WTC11 (cell line): ENCODE results near the gene ARMC10. TPM values are rescaled to one million over a fixed set of nuclear protein-coding genes. Genes with fewer than 3 reads are reported as not detected.
"Not testable (repeated sequence)": the region's sequence is repeated elsewhere in the genome, so short reads cannot be mapped to it uniquely, and the experiment has no call there.

Experiments used
- ATAC-seq: fragments of 200-7000 bp; cut with Tn5 transposase; 2 replicates; pipeline ENCODE4 v1.10.0; 2021; ENCODE audit warnings: mild to moderate bottlenecking, moderate library complexity
- CTCF ChIA-PET: fragments of 300-600 bp; sonication (Branson Sonifier 250); formaldehyde crosslinking; loops from one replicate; lab custom pipeline; 2021; ENCODE audit warnings: antibody characterized with exemption; lab: Charles Lee
- POLR2A ChIA-PET: fragments of 350-600 bp; sonication (Branson Sonifier 250); formaldehyde crosslinking; loops from one replicate; lab custom pipeline; 2021; ENCODE audit warnings: antibody characterized with exemption; lab: Charles Lee
- DNase-seq: peaks from one replicate; pipeline ENCODE4 v3.0.0; 2021; ENCODE audit warnings: low spot score
- H3K27ac Mint-ChIP-seq: 2 replicates; pipeline ENCODE4 v1.8.0; 2021; ENCODE audit warnings: mixed read lengths
- H3K27me3 Mint-ChIP-seq: 2 replicates; pipeline ENCODE4 v1.8.0; 2021; ENCODE audit warnings: low read depth, mild to moderate bottlenecking, moderate library complexity, mixed read lengths
- H3K36me3 Mint-ChIP-seq: 2 replicates; pipeline ENCODE4 v1.8.0; 2021; ENCODE audit warnings: mixed read lengths
- H3K4me1 Mint-ChIP-seq: 2 replicates; pipeline ENCODE4 v1.8.0; 2022; ENCODE audit warnings: mixed read lengths
- H3K4me3 Mint-ChIP-seq: 2 replicates; pipeline ENCODE4 v1.8.0; 2021; ENCODE audit warnings: mild to moderate bottlenecking, moderate library complexity, mixed read lengths
- H3K9me3 Mint-ChIP-seq: 2 replicates; pipeline ENCODE4 v1.8.0; 2021; ENCODE audit warnings: mixed read lengths
- ATF1 ChIP-seq: sonication (generic); formaldehyde crosslinking; IDR thresholded peaks from 2 replicates; pipeline ENCODE4 v1.8.1; 2023; ENCODE audit warnings: mild to moderate bottlenecking, moderate library complexity, missing genetic modification reagents
- CBFB ChIP-seq: sonication (generic); formaldehyde crosslinking; IDR thresholded peaks from 2 replicates; pipeline ENCODE4 v1.8.1; 2022; ENCODE audit warnings: mild to moderate bottlenecking, low read depth, missing genetic modification reagents
- E2F5 ChIP-seq: sonication (generic); formaldehyde crosslinking; IDR thresholded peaks from 2 replicates; pipeline ENCODE4 v1.8.1; 2022; ENCODE audit warnings: mild to moderate bottlenecking, moderate library complexity, missing genetic modification reagents
- ETV6 ChIP-seq: sonication (generic); formaldehyde crosslinking; IDR thresholded peaks from 2 replicates; pipeline ENCODE4 v1.8.1; 2022; ENCODE audit warnings: mild to moderate bottlenecking, missing genetic modification reagents
- FOXJ3 ChIP-seq: sonication (generic); formaldehyde crosslinking; IDR thresholded peaks from 2 replicates; pipeline ENCODE4 v1.9.0; 2021; ENCODE audit warnings: missing genetic modification reagents, mild to moderate bottlenecking, borderline replicate concordance
- GABPB1 ChIP-seq: sonication (generic); formaldehyde crosslinking; IDR thresholded peaks from 2 replicates; pipeline ENCODE4 v1.8.1; 2023; ENCODE audit warnings: mild to moderate bottlenecking, missing genetic modification reagents
- JAZF1 ChIP-seq: fragments of 250-450 bp; sonication (Bioruptor Pico); IDR thresholded peaks from 2 replicates; pipeline ENCODE4 v1.9.0; 2021; ENCODE audit warnings: moderate library complexity, mild to moderate bottlenecking, inconsistent platforms
- MAX ChIP-seq: sonication (generic); formaldehyde crosslinking; IDR thresholded peaks from 2 replicates; pipeline ENCODE4 v1.8.0; 2022; ENCODE audit warnings: mild to moderate bottlenecking, missing genetic modification reagents
- MYBL2 ChIP-seq: sonication (generic); formaldehyde crosslinking; IDR thresholded peaks from 2 replicates; pipeline ENCODE4 v1.8.1; 2023; ENCODE audit warnings: mild to moderate bottlenecking, moderate library complexity, missing genetic modification reagents
- NFE2L1 ChIP-seq: sonication (generic); formaldehyde crosslinking; IDR thresholded peaks from 2 replicates; pipeline ENCODE4 v1.8.1; 2023; ENCODE audit warnings: missing genetic modification reagents
- NR2C2 ChIP-seq: sonication (generic); formaldehyde crosslinking; IDR thresholded peaks from 2 replicates; pipeline ENCODE4 v1.8.0; 2022; ENCODE audit warnings: mild to moderate bottlenecking, missing genetic modification reagents
- NR3C1 ChIP-seq: sonication (generic); formaldehyde crosslinking; conservative IDR thresholded peaks from 2 replicates; pipeline ENCODE4 v1.8.1; 2023; ENCODE audit warnings: low read depth, mild to moderate bottlenecking, missing genetic modification reagents
- SMAD3 ChIP-seq: sonication (generic); formaldehyde crosslinking; IDR thresholded peaks from 2 replicates; pipeline ENCODE4 v1.8.0; 2022; ENCODE audit warnings: missing genetic modification reagents, mild to moderate bottlenecking, borderline replicate concordance
- SMAD4 ChIP-seq: sonication (generic); formaldehyde crosslinking; IDR thresholded peaks from 2 replicates; pipeline ENCODE4 v1.8.0; 2022; ENCODE audit warnings: mild to moderate bottlenecking, missing genetic modification reagents
- SOX15 ChIP-seq: fragments of 250-450 bp; sonication (Bioruptor Pico); IDR thresholded peaks from 2 replicates; pipeline ENCODE4 v1.9.0; 2021; ENCODE audit warnings: mild to moderate bottlenecking
- SP1 ChIP-seq: sonication (generic); formaldehyde crosslinking; conservative IDR thresholded peaks from 2 replicates; pipeline ENCODE4 v1.8.1; 2022; ENCODE audit warnings: missing genetic modification reagents
- STAT6 ChIP-seq: sonication (generic); formaldehyde crosslinking; conservative IDR thresholded peaks from 2 replicates; pipeline ENCODE4 v1.8.1; 2023; ENCODE audit warnings: mild to moderate bottlenecking, low read depth, missing genetic modification reagents, moderate library complexity
- TCF7 ChIP-seq: sonication (generic); formaldehyde crosslinking; IDR thresholded peaks from 2 replicates; pipeline ENCODE4 v1.8.0; 2022; ENCODE audit warnings: mild to moderate bottlenecking, low read depth, missing genetic modification reagents, moderate library complexity
- TEAD4 ChIP-seq: sonication (generic); formaldehyde crosslinking; IDR thresholded peaks from 2 replicates; pipeline ENCODE4 v1.8.0; 2022; ENCODE audit warnings: mild to moderate bottlenecking, missing genetic modification reagents
- USF1 ChIP-seq: sonication (generic); formaldehyde crosslinking; IDR thresholded peaks from 2 replicates; pipeline ENCODE4 v1.8.0; 2022; ENCODE audit warnings: mild to moderate bottlenecking, missing genetic modification reagents
- ZNF121 ChIP-seq: sonication (generic); formaldehyde crosslinking; IDR thresholded peaks from 2 replicates; pipeline ENCODE4 v1.8.0; 2023; ENCODE audit warnings: missing genetic modification reagents
- ZNF263 ChIP-seq: sonication (generic); formaldehyde crosslinking; IDR thresholded peaks from 2 replicates; pipeline ENCODE4 v1.8.1; 2022; ENCODE audit warnings: low read depth, mild to moderate bottlenecking, moderate library complexity, missing genetic modification reagents
- ZNF423 ChIP-seq: fragments of 250-450 bp; sonication (Bioruptor Pico); IDR thresholded peaks from 2 replicates; pipeline ENCODE4 v2.1.2; 2022; ENCODE audit warnings: mild to moderate bottlenecking, moderate library complexity
- total RNA-seq: library from RNA; stranded (reverse); gene quantifications from 3 replicates; pipeline ENCODE4 v1.2.3, GENCODE V29; 2021

Gene ARMC10
- total RNA-seq, 1 experiment from 2014 or later = 35.4 TPM

GRCh38 chr7:103075337-103075918 lies 488 bp downstream of the ARMC10 start:
- no peaks in the 10 kb centered on the region for H3K27me3 Mint-ChIP-seq
- H3K4me1 Mint-ChIP-seq = peaks cover 22% of the 10 kb centered on the region
- ChIA-PET CTCF (interaction anchor here (0.6 to 2.9 kb wide), 6 partner anchors 9 to 327 kb away, joined by 3 to 47 read pairs (median 4); partner anchors contain the start of gene FAM185A), POLR2A (interaction anchor here (1.0 to 1.6 kb wide), 4 partner anchors 13 to 327 kb away, joined by 3 to 6 read pairs (median 6); partner anchors contain the start of gene FAM185A)
- peak overlapping the region; percentile 98 for H3K4me3 Mint-ChIP-seq
- DNase-seq (peak; percentile 77), ATAC-seq (peak; percentile 69)
- peaks cover 2% of the 10 kb centered on the region; the same call in 1 of the 2 replicates for H3K9me3 Mint-ChIP-seq
- H3K36me3 Mint-ChIP-seq = peaks cover 3% of the 10 kb centered on the region
- no peak for TF ChIP-seq E2F5 (CRISPR knock-in tag)
- TF ChIP-seq ZNF423 (CRISPR knock-in tag) = peak; percentile 51; the same call in 1 of the 2 replicates
- TF ChIP-seq SP1 (CRISPR knock-in tag) = 0 out of 2 replicates have a peak, but pooled peaks have one; percentile 19
- peak overlapping the region; percentile 94 for H3K27ac Mint-ChIP-seq

GRCh38 chr7:103076764-103077163 lies 1.8 kb downstream of the ARMC10 start:
- CTCF ChIA-PET = no interaction called here
- Mint-ChIP-seq H3K4me3 (peak overlapping the region; percentile 98), H3K36me3 (peaks cover 3% of the 10 kb centered on the region), H3K9me3 (no peaks in the 10 kb centered on the region), H3K4me1 (peaks cover 23% of the 10 kb centered on the region), H3K27me3 (no peaks in the 10 kb centered on the region), H3K27ac (no peak overlapping the region)
- ATAC-seq = no peak
- no peak for DNase-seq
- POLR2A ChIA-PET = interaction anchor here (1.5 kb wide), 1 partner anchor 65 kb away, joined by 3 read pairs; no protein-coding TSS in a partner anchor
- TF ChIP-seq MAX (CRISPR knock-in tag) (no peak), ZNF263 (no peak), STAT6 (CRISPR knock-in tag) (no peak), FOXJ3 (no peak), SMAD3 (CRISPR knock-in tag) (no peak), MYBL2 (no peak)

- H3K27me3 Mint-ChIP-seq = no peaks in the 10 kb centered on the region
- H3K4me3 Mint-ChIP-seq = no peak overlapping the region
- POLR2A ChIA-PET = no interaction called here
- no peaks in the 10 kb centered on the region for H3K9me3 Mint-ChIP-seq
- no peak overlapping the region for H3K27ac Mint-ChIP-seq
- H3K36me3 Mint-ChIP-seq = peaks cover 3% of the 10 kb centered on the region
- peaks cover 28% of the 10 kb centered on the region for H3K4me1 Mint-ChIP-seq
- DNase-seq (no peak), ATAC-seq (no peak)
- no peak for TF ChIP-seq USF1 (CRISPR knock-in tag)
- TF ChIP-seq NR3C1 (CRISPR knock-in tag) = no peak
- TF ChIP-seq SOX15 (CRISPR knock-in tag) = no peak
- TF ChIP-seq TEAD4 = no peak
- TF ChIP-seq NFE2L1 (CRISPR knock-in tag) = no peak
- TF ChIP-seq TCF7 (CRISPR knock-in tag) = no peak
- TF ChIP-seq JAZF1 (CRISPR knock-in tag) = no peak
- TF ChIP-seq SMAD4 = no peak
- TF ChIP-seq NR2C2 (CRISPR knock-in tag) = no peak
- TF ChIP-seq CBFB = no peak
- TF ChIP-seq ETV6 = no peak
- no peak for TF ChIP-seq ZNF121 (CRISPR knock-in tag)
- no peak for TF ChIP-seq ATF1
- no peak for TF ChIP-seq GABPB1 (CRISPR knock-in tag)
- CTCF ChIA-PET = no interaction called here
Measured at GRCh38 chr7:103077318-103077717, 2.4 kb downstream of the ARMC10 start.

GRCh38 chr7:103078226-103078625 lies 3.3 kb downstream of the ARMC10 start:
- CTCF ChIA-PET, H3K36me3 Mint-ChIP-seq, H3K27me3 Mint-ChIP-seq, H3K9me3 Mint-ChIP-seq, POLR2A ChIA-PET, ATAC-seq, H3K4me3 Mint-ChIP-seq, DNase-seq: not testable (repeated sequence)
- H3K4me1 Mint-ChIP-seq = peaks cover 30% of the 10 kb centered on the region
- 0 out of 2 replicates have a peak overlapping the region, but pooled peaks have one; percentile 14 for H3K27ac Mint-ChIP-seq
